H9 (cell line): ENCODE measurements around the gene ADAMTS17. TPM values are rescaled to one million over a fixed set of nuclear protein-coding genes. Genes with fewer than 3 reads are reported as not detected.

Experiments
- DNase-seq: peaks from one replicate; pipeline ENCODE4 v3.0.0-alpha.2; 2017
- H2AFZ ChIP-seq: one replicate; pipeline ENCODE4 v1.6.1; 2013; ENCODE audit warnings: mild to moderate bottlenecking, low read length, control low read depth, moderate library complexity
- H2AK5ac ChIP-seq: 2 replicates; pipeline ENCODE4 v1.6.1; 2013; ENCODE audit warnings: low read length, control low read depth, mixed read lengths; ENCODE audit not compliant: insufficient read length
- H2BK120ac ChIP-seq: one replicate; pipeline ENCODE4 v1.6.1; 2013; ENCODE audit warnings: low read depth, mild to moderate bottlenecking, low read length, control low read depth, inconsistent platforms; ENCODE audit not compliant: poor library complexity, severe bottlenecking
- H2BK12ac ChIP-seq: 2 replicates; pipeline ENCODE4 v1.6.1; 2013; ENCODE audit warnings: low read length, control low read depth, mixed read lengths, low read depth; ENCODE audit not compliant: insufficient read length
- H2BK15ac ChIP-seq: 2 replicates; pipeline ENCODE4 v1.6.1; 2013; ENCODE audit warnings: low read depth, low read length, control low read depth
- H2BK20ac ChIP-seq: one replicate; pipeline ENCODE4 v1.6.1; 2013; ENCODE audit warnings: low read depth, mild to moderate bottlenecking, low read length, control low read depth, inconsistent platforms; ENCODE audit not compliant: poor library complexity, severe bottlenecking
- H2BK5ac ChIP-seq: 2 replicates; pipeline ENCODE4 v1.6.1; 2013; ENCODE audit warnings: low read length, control low read depth, mixed read lengths; ENCODE audit not compliant: insufficient read length
- H3K14ac ChIP-seq: 2 replicates; pipeline ENCODE4 v1.6.1; 2013; ENCODE audit warnings: low read length, control low read depth; ENCODE audit not compliant: insufficient read depth
- H3K18ac ChIP-seq: 2 replicates; pipeline ENCODE4 v1.6.1; 2013; ENCODE audit warnings: low read depth, mild to moderate bottlenecking, mixed read lengths, low read length, control low read depth; ENCODE audit not compliant: insufficient read length
- H3K23ac ChIP-seq: 2 replicates; pipeline ENCODE4 v1.6.1; 2013; ENCODE audit warnings: low read length, control low read depth, mixed read lengths, low read depth; ENCODE audit not compliant: insufficient read length
- H3K23me2 ChIP-seq: 2 replicates; pipeline ENCODE4 v1.6.1; 2013; ENCODE audit warnings: low read depth, mild to moderate bottlenecking, mixed read lengths, low read length, control low read depth; ENCODE audit not compliant: insufficient read length, poor library complexity, severe bottlenecking
- H3K27ac ChIP-seq: 2 replicates; pipeline ENCODE4 v1.5.1; 2013; ENCODE audit warnings: low read length, control low read depth, mixed read lengths, low read depth; ENCODE audit not compliant: insufficient read length
- H3K27me3 ChIP-seq: 2 replicates; pipeline ENCODE4 v1.6.1; 2013; ENCODE audit warnings: low read length, control low read depth, inconsistent platforms; ENCODE audit not compliant: insufficient read depth
- H3K4ac ChIP-seq: 2 replicates; pipeline ENCODE4 v1.6.1; 2013; ENCODE audit warnings: low read depth, mild to moderate bottlenecking, control low read depth, inconsistent platforms, low read length, moderate library complexity
- H3K4me1 ChIP-seq: 2 replicates; pipeline ENCODE4 v1.6.1; 2013; ENCODE audit warnings: low read length, control low read depth, inconsistent platforms; ENCODE audit not compliant: insufficient read depth
- H3K4me2 ChIP-seq: 2 replicates; pipeline ENCODE4 v1.6.1; 2013; ENCODE audit warnings: low read length, control low read depth, mixed read lengths; ENCODE audit not compliant: insufficient read length, insufficient read depth
- H3K56ac ChIP-seq: 2 replicates; pipeline ENCODE4 v1.6.1; 2013; ENCODE audit warnings: low read depth, mild to moderate bottlenecking, mixed read lengths, low read length, control low read depth; ENCODE audit not compliant: insufficient read length
- H3K79me1 ChIP-seq: 2 replicates; pipeline ENCODE4 v1.6.1; 2013; ENCODE audit warnings: low read depth, mild to moderate bottlenecking, moderate library complexity, low read length, control low read depth, inconsistent platforms; ENCODE audit not compliant: insufficient read depth, poor library complexity, severe bottlenecking
- H3K79me2 ChIP-seq: 2 replicates; pipeline ENCODE4 v1.6.1; 2013; ENCODE audit warnings: low read length, control low read depth, inconsistent platforms; ENCODE audit not compliant: insufficient read depth
- H3K9ac ChIP-seq: 2 replicates; pipeline ENCODE4 v1.6.1; 2013; ENCODE audit warnings: low read length, control low read depth, mixed read lengths; ENCODE audit not compliant: insufficient read length; ENCODE audit errors: extremely low read depth
- H3K9me3 ChIP-seq: one replicate; pipeline ENCODE4 v1.6.1; 2013; ENCODE audit warnings: low read depth, low read length, inconsistent platforms; ENCODE audit not compliant: control insufficient read depth
- H3T11ph ChIP-seq: one replicate; pipeline ENCODE4 v1.6.1; 2013; ENCODE audit warnings: mild to moderate bottlenecking, low read length, control low read depth, inconsistent platforms
- H4K20me1 ChIP-seq: one replicate; pipeline ENCODE4 v1.6.1; 2013; ENCODE audit not compliant: control insufficient read depth, insufficient read length, insufficient read depth
- H4K5ac ChIP-seq: 2 replicates; pipeline ENCODE4 v1.6.1; 2013; ENCODE audit warnings: low read depth, mild to moderate bottlenecking, mixed read lengths, low read length, control low read depth; ENCODE audit not compliant: insufficient read length
- H4K8ac ChIP-seq: replicated peaks from 2 replicates; pipeline ENCODE4 v1.6.1; 2013; ENCODE audit warnings: low read length, control low read depth, mixed read lengths, low read depth; ENCODE audit not compliant: insufficient read length
- H4K91ac ChIP-seq: 2 replicates; pipeline ENCODE4 v1.6.1; 2013; ENCODE audit warnings: low read depth, mild to moderate bottlenecking, moderate library complexity, mixed read lengths, low read length, control low read depth; ENCODE audit not compliant: insufficient read length
- H3K27ac Mint-ChIP-seq, 3 experiments: 2 replicates in 2 of 3; 3 replicates in 1 of 3; pipeline ENCODE4 v1.8.0; 2020 to 2021; ENCODE audit warnings: mixed read lengths in 3 of 3, mild to moderate bottlenecking in 1 of 3, moderate library complexity in 1 of 3
- H3K27me3 Mint-ChIP-seq: 2 replicates; pipeline ENCODE4 v1.8.0; 2021; ENCODE audit warnings: low read depth, mild to moderate bottlenecking, moderate library complexity, mixed read lengths
- H3K36me3 Mint-ChIP-seq, 3 experiments: 2 replicates in 2 of 3; 3 replicates in 1 of 3; pipeline ENCODE4 v1.8.0; 2020 to 2021; ENCODE audit warnings: low read depth in 3 of 3, mixed read lengths in 3 of 3; ENCODE audit not compliant: insufficient read depth in 1 of 3
- H3K4me1 Mint-ChIP-seq, 2 experiments: 2 replicates each; pipeline ENCODE4 v1.8.0; 2020; ENCODE audit warnings: mixed read lengths in 2 of 2
- H3K4me3 Mint-ChIP-seq, 2 experiments: 2 replicates in 1 of 2; 3 replicates in 1 of 2; pipeline ENCODE4 v1.8.0; 2020 to 2021; ENCODE audit warnings: mild to moderate bottlenecking in 2 of 2, mixed read lengths in 2 of 2, moderate library complexity in 1 of 2
- H3K9me3 Mint-ChIP-seq, 2 experiments: 2 replicates in 1 of 2; 3 replicates in 1 of 2; pipeline ENCODE4 v1.8.0; 2020; ENCODE audit warnings: mild to moderate bottlenecking in 2 of 2, mixed read lengths in 2 of 2, moderate library complexity in 1 of 2
- WGBS: extraction: QIAGEN DNeasy Blood & Tissue Kit; methylation state at CpG from one replicate; pipeline ENCODE4 v1.1.7; 2013; ENCODE audit warnings: missing lambda C conversion rate, low lambda C conversion rate, mixed read lengths; ENCODE audit not compliant: insufficient read length; ENCODE audit errors: extremely low coverage; 5-methylcytosine and 5-hydroxymethylcytosine counted together
- total RNA-seq: library from RNA; stranded (reverse); gene quantifications from 2 replicates; pipeline ENCODE4 v1.2.1, GENCODE V29; 2021
- TF ChIP-seq, protein P1 (sequence below): fragments of 200-600 bp; sonication (generic); conservative IDR thresholded peaks from 3 replicates; pipeline ENCODE4 v1.8.0; 2021; ENCODE audit warnings: antibody characterized with exemption, mild to moderate bottlenecking

ADAMTS17 gene
- total RNA-seq, 1 experiment from 2014 or later: 2.9 TPM

DNA sequence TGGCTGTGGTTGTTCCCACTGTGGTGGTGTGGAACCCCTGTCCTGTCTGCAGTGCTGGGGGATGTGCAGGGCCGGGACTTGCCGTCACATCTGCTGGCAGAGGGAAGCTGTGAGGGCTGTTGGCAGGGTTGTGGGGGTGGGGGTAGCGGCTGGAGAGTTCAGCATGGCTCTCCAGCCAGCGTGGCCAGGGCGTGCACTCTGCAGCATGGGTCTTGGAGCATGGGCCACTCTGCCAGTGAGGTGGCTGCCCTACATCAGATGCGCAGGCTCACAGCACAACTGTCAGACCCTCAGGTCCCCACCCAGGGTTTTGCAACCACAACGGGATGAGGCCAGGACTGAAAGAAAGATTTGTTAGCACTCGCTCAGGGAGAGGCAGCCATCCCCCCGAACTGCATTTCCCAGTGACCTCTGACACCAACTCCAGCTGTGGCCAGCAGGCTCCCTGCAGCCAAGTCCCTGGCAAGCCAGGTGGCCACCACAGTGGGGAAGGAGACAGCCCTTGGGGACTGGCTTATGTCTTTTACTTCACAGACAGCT lies 370.8 kb downstream of the ADAMTS17 start:
- Histone ChIP-seq H3K79me1 (no peaks in the 10 kb centered on the region), H3K9ac (no peak overlapping the region), H3K23me2 (no peaks in the 10 kb centered on the region), H3T11ph (no peak overlapping the region), H4K91ac (no peak overlapping the region), H3K79me2 (no peaks in the 10 kb centered on the region), H3K9me3 (no peaks in the 10 kb centered on the region), H3K14ac (no peak overlapping the region), H4K20me1 (no peaks in the 10 kb centered on the region), H2BK15ac (no peak overlapping the region), H3K4ac (no peak overlapping the region), H3K23ac (no peak overlapping the region), H3K4me1 (no peaks in the 10 kb centered on the region), H3K27me3 (no peaks in the 10 kb centered on the region), H3K56ac (no peak overlapping the region), H4K5ac (no peak overlapping the region), H3K18ac (no peak overlapping the region), H3K27ac (no peak overlapping the region), H2BK12ac (no peak overlapping the region), H2BK5ac (no peak overlapping the region), H2AFZ (no peak overlapping the region), H4K8ac (no peak overlapping the region), H2AK5ac (no peak overlapping the region), H3K4me2 (no peak overlapping the region), H2BK120ac (no peak overlapping the region), H2BK20ac (no peak overlapping the region)
- TF ChIP-seq, protein P1, sequence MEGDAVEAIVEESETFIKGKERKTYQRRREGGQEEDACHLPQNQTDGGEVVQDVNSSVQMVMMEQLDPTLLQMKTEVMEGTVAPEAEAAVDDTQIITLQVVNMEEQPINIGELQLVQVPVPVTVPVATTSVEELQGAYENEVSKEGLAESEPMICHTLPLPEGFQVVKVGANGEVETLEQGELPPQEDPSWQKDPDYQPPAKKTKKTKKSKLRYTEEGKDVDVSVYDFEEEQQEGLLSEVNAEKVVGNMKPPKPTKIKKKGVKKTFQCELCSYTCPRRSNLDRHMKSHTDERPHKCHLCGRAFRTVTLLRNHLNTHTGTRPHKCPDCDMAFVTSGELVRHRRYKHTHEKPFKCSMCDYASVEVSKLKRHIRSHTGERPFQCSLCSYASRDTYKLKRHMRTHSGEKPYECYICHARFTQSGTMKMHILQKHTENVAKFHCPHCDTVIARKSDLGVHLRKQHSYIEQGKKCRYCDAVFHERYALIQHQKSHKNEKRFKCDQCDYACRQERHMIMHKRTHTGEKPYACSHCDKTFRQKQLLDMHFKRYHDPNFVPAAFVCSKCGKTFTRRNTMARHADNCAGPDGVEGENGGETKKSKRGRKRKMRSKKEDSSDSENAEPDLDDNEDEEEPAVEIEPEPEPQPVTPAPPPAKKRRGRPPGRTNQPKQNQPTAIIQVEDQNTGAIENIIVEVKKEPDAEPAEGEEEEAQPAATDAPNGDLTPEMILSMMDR: no peak
- H3K4me3 Mint-ChIP-seq: no peak overlapping the region
- DNase-seq: no peak
- no peaks in the 10 kb centered on the region; a peak in 1 of 7 replicates for H3K36me3 Mint-ChIP-seq
- peaks cover 5% of the 10 kb centered on the region; the same call in 1 of the 2 replicates for H3K27me3 Mint-ChIP-seq
- H3K27ac Mint-ChIP-seq: no peak overlapping the region; a peak in 1 of 7 replicates
- WGBS: no CpG with 5 or more reads among the region's 9 CpGs
- peaks cover 6 to 11% of the 10 kb centered on the region in 2 experiments for H3K4me1 Mint-ChIP-seq
- H3K9me3 Mint-ChIP-seq: no peaks in the 10 kb centered on the region
